Measurements from ENCODE around the gene LPAR3. TPM values are rescaled to one million over a fixed set of nuclear protein-coding genes. Genes with fewer than 3 reads are reported as not detected.

LPAR3 gene
- total RNA-seq, 1 experiment from 2014 or later = 9.8 TPM

DNA sequence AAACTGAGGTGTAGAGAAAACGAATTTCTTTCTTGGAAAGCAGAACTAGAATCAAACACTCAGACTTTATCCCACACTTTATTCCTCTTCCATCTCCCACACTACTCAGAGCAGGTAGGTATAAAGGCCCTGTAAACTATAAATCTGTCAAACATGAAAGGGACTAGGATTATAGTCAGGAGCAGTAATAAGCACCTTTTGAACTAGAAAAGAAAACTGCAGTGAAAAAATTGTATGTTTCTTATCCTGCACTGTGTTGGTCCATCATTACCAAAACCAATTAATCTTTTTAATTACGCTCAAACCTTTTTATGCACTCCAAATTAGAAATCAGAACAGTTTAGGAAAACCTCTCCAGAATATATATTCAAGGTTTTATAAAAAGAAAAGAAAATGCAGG, 47.6 kb downstream of the LPAR3 start:
- no peaks in the 10 kb centered on the region for H3K9me3 ChIP-seq (ENCODE audit: low read length)
- no peak for ATAC-seq
- no peak for DNase-seq
- TF ChIP-seq CTCF (conservative IDR thresholded peaks at IDR 0.05; ENCODE audit: low read depth, low read length) (no peak), EZH2 (IDR thresholded peaks at IDR 0.05; ENCODE audit: low read length, unreplicated experiment) (no peak), EZH2phosphoT487 (IDR thresholded peaks at IDR 0.05; ENCODE audit: borderline replicate concordance, low read length) (no peak)
- no peak overlapping the region for H3K27ac ChIP-seq (ENCODE audit: low read length)
- ChIA-PET POLR2A (ENCODE audit: unreplicated experiment) (no interaction called here), CTCF (no interaction called here)
- intact Hi-C loops (cut with micrococcal nuclease) = loop anchor here (5.0 kb wide), 1 partner anchor 37 kb away; no protein-coding TSS in a partner anchor
- no peaks in the 10 kb centered on the region for H3K27me3 ChIP-seq (ENCODE audit: low read length)
- no TSS peak for BruUV-seq (replicated peaks)
- no peak overlapping the region for H3K9ac ChIP-seq (ENCODE audit: low read length)
- H3K79me2 ChIP-seq (ENCODE audit: low read length) = no peaks in the 10 kb centered on the region
- no peaks in the 10 kb centered on the region for H4K20me1 ChIP-seq (ENCODE audit: low read length)
- no peaks in the 10 kb centered on the region for H3K9me2 ChIP-seq (replicated peaks; ENCODE audit: low read length)
- H2AFZ ChIP-seq (ENCODE audit: low read length) = no peak overlapping the region
- no peak overlapping the region for H3K4me2 ChIP-seq (ENCODE audit: low read length)
- no peaks in the 10 kb centered on the region for H3F3A ChIP-seq (ENCODE audit: low read length, unreplicated experiment)
- H3K4me1 ChIP-seq (ENCODE audit: insufficient read depth, low read length) = peaks cover 41% of the 10 kb centered on the region
- H3K4me3 ChIP-seq (ENCODE audit: low read length) = no peak overlapping the region
- H3K36me3 ChIP-seq (ENCODE audit: low read depth, low read length) = no peaks in the 10 kb centered on the region

- H3K36me3 ChIP-seq (ENCODE audit: low read depth, low read length) = no peaks in the 10 kb centered on the region
- no peak overlapping the region for H2AFZ ChIP-seq (ENCODE audit: low read length)
- H3K27me3 ChIP-seq (ENCODE audit: low read length) = no peaks in the 10 kb centered on the region
- no peak for TF ChIP-seq EZH2 (IDR thresholded peaks at IDR 0.05; ENCODE audit: low read length, unreplicated experiment)
- no peak for TF ChIP-seq CTCF (conservative IDR thresholded peaks at IDR 0.05; ENCODE audit: low read depth, low read length)
- no peak for TF ChIP-seq EZH2phosphoT487 (IDR thresholded peaks at IDR 0.05; ENCODE audit: borderline replicate concordance, low read length)
- no peak overlapping the region for H3K4me3 ChIP-seq (ENCODE audit: low read length)
- H3F3A ChIP-seq (ENCODE audit: low read length, unreplicated experiment) = no peaks in the 10 kb centered on the region
- intact Hi-C loops (cut with micrococcal nuclease) = no loop called here
- no peaks in the 10 kb centered on the region for H3K9me2 ChIP-seq (replicated peaks; ENCODE audit: low read length)
- no peak overlapping the region for H3K4me2 ChIP-seq (ENCODE audit: low read length)
- no peaks in the 10 kb centered on the region for H4K20me1 ChIP-seq (ENCODE audit: low read length)
- no peak for DNase-seq
- no TSS peak for BruUV-seq (replicated peaks)
- no peak overlapping the region for H3K27ac ChIP-seq (ENCODE audit: low read length)
- H3K4me1 ChIP-seq (ENCODE audit: insufficient read depth, low read length) = peaks cover 46% of the 10 kb centered on the region
- H3K9ac ChIP-seq (ENCODE audit: low read length) = no peak overlapping the region
- no peaks in the 10 kb centered on the region for H3K79me2 ChIP-seq (ENCODE audit: low read length)
- ChIA-PET CTCF (no interaction called here), POLR2A (ENCODE audit: unreplicated experiment) (no interaction called here)
- H3K9me3 ChIP-seq (ENCODE audit: low read length) = no peaks in the 10 kb centered on the region
- ATAC-seq = no peak
These were observed 48.9 kb downstream of the LPAR3 start for GRCh38 chr1:84844094-84844493.

GRCh38 chr1:84842748-84843231, 50.2 kb downstream of the LPAR3 start:
- H4K20me1 ChIP-seq (ENCODE audit: low read length) = no peaks in the 10 kb centered on the region
- H3K4me2 ChIP-seq (ENCODE audit: low read length) = no peak overlapping the region
- no peaks in the 10 kb centered on the region for H3K9me2 ChIP-seq (replicated peaks; ENCODE audit: low read length)
- H3K27ac ChIP-seq (ENCODE audit: low read length) = no peak overlapping the region
- BruUV-seq (replicated peaks) = no TSS peak
- H3K79me2 ChIP-seq (ENCODE audit: low read length) = no peaks in the 10 kb centered on the region
- peaks cover 37% of the 10 kb centered on the region for H3K4me1 ChIP-seq (ENCODE audit: insufficient read depth, low read length)
- intact Hi-C loops (cut with micrococcal nuclease) = no loop called here
- no peaks in the 10 kb centered on the region for H3F3A ChIP-seq (ENCODE audit: low read length, unreplicated experiment)
- no peaks in the 10 kb centered on the region for H3K9me3 ChIP-seq (ENCODE audit: low read length)
- H3K4me3 ChIP-seq (ENCODE audit: low read length) = no peak overlapping the region
- H3K36me3 ChIP-seq (ENCODE audit: low read depth, low read length) = no peaks in the 10 kb centered on the region
- ATAC-seq = no peak
- ChIA-PET CTCF (no interaction called here), POLR2A (ENCODE audit: unreplicated experiment) (no interaction called here)
- TF ChIP-seq EZH2 (IDR thresholded peaks at IDR 0.05; ENCODE audit: low read length, unreplicated experiment) = no peak
- no peak for TF ChIP-seq CTCF (conservative IDR thresholded peaks at IDR 0.05; ENCODE audit: low read depth, low read length)
- TF ChIP-seq EZH2phosphoT487 (IDR thresholded peaks at IDR 0.05; ENCODE audit: borderline replicate concordance, low read length) = no peak
- no peaks in the 10 kb centered on the region for H3K27me3 ChIP-seq (ENCODE audit: low read length)
- H2AFZ ChIP-seq (ENCODE audit: low read length) = no peak overlapping the region
- no peak for DNase-seq
- no peak overlapping the region for H3K9ac ChIP-seq (ENCODE audit: low read length)

Data from PC-3 (cell line).